KBM-7 (cell line): ENCODE measurements around the gene SLC6A2.

Experiments
- DNase-seq: peaks from one replicate; pipeline ENCODE4 v3.0.0-alpha.2; 2015
- in situ Hi-C: fragments of 300-500 bp; cut with MboI; formaldehyde crosslinking; loops from 2 replicates; pipeline ENCODE4 v1.14.3; 2020; ENCODE audit warnings: low sequenced_read_pairs, low pct_unique_long_range_greater_than_20kb, mixed read lengths

Gene SLC6A2

DNA sequence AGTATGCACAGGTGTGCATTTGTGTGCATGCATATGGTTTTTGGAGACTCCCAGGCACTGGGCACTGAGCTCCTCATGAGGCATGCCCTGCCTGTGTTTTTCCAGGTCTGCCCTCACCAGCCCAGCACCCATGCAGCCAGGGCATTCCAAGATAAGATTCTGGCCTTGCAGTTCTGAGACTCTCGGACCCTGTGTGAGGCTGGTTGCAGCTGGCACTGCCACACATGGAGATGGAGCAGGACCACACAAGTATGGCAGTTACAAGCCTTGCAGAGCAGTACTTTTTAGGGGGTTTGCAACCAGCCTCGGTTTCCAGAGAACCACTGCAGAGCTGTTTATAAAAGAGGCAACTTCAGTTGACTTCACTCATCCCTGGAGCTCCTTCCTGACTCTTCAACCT, 10.2 kb downstream of the SLC6A2 start:
- in situ Hi-C loops = no loop called here
- DNase-seq = no peak

DNA sequence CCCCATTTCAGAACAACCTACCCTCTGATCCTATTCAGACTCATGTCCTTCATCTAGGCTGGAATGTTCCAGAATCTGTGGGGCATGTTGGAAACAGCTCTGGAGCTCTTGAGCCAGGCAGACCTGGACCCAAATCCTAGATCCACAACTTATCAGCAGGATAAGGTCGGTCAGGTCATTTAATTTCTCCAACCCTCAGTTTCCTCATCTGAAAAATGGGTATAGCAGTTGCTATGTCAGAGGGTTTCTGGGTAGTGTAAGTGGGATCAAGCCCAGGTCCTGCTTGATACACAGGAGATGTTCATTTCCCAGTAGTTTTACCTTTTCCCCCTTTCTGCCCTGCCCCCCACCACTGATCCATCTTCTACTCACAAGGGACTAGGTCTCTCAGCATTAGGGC, 12.0 kb downstream of the SLC6A2 start:
- in situ Hi-C loops = no loop called here
- no peak for DNase-seq

DNA sequence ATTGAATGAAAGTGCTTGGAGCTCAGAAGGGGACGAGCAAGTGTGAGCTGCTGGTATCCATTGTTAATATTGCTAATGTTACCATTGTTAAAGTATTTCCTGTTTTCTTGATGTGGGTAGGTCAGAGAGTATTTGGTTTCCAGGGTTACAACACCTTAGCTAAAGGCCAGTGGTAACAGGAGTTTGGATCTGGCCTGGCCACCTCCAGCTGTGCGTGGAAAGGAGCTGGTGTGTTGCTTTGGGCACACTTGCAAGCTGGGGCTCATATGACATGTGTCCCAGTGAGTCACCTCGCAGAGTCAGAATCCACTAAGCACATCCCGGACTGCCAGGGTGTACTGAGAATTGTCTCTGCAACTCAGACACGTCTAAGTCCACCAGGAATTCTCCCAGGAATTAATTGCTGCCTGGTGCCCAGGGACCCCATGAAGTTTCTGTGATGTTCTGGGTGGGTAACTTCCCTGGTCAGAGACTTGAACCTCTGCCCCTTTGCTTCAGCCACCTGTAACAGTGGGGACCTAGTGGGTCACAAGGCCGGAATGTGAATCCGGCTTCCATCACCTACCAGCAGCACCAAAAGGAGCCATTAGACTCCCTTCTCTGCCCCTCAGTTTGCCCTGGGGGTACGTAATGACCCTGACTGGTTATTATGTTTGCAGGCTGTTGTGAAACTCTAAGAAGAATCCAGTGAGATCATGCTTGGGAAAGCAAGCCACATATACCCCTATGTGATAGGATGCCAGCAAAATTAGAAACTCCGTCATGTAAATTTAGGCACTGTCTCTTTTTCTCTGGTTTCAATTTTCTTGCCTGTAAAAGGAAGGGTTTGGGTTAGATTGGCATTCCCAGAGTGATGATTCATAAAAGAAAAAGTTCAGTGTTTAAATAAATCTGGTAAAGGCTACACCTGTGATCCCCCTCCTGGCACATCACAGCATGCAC, 12.8 kb downstream of the SLC6A2 start:
- no peak for DNase-seq
- in situ Hi-C loops = no loop called here

DNA sequence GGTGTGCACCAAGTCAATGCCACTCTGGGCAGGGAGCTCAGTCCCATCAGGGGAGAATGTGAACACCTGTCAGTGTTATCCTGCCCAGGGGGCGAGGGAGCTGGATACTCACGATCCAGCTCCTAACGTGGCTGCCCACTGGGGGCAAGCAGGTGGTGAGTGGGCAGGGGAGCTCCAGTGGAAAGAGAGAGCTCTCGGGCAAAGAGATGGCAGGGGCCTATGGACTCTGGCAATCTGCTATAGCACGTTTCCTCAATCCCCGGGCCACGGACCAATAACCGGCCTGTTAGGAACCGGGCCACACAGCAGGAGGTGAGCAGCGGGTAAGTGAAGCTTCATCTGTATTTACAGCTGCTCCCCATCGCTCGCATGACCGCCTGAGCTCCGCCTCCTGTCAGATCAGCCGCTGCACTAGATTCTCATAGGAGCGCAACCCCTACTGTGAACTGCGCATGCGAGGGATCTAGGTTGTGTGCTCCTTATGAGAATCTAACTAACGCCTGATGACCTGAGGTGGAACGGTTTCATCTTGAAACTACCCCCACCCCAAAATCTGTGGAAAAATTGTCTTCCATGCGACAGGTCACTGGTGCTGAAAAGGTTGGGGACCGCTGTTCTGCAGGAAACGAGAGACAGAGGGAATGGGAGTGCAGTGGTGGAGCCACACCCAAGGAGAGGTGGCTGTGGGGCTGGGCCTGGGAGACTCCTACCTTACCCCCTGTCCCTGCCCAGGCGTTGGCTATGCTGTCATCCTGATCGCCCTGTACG, 15.6 kb downstream of the SLC6A2 start:
- no peak for DNase-seq
- in situ Hi-C loops = no loop called here

DNA sequence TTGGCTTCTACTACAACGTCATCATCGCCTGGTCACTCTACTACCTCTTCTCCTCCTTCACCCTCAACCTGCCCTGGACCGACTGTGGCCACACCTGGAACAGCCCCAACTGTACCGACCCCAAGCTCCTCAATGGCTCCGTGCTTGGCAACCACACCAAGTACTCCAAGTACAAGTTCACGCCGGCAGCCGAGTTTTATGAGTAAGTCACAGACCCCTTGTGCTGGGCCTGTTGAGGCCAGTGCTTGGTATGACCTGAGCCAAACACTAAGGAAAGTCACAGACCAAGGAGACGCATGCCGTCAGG, 16.1 kb downstream of the SLC6A2 start:
- in situ Hi-C loops = no loop called here
- DNase-seq = no peak

DNA sequence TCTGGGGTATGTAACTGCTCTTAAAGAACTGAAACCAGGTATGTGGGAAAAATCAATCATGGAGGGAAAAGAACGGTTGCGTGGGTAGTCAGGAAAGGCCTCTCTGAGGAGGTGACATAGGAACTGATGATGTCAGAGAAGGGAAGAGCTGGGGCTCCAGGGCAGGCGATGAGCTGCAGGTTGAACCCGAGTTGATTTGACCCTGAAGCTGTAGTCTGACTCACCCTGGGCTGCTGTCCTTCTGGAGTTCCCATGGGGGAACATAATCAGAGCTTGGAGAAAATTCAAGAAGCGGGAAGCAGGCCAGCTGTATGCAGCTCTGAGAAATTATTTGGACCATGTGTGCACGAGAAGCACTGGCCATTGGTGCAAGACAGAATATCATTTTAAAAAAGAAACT, 16.7 kb downstream of the SLC6A2 start:
- no peak for DNase-seq
- in situ Hi-C loops = no loop called here

DNA sequence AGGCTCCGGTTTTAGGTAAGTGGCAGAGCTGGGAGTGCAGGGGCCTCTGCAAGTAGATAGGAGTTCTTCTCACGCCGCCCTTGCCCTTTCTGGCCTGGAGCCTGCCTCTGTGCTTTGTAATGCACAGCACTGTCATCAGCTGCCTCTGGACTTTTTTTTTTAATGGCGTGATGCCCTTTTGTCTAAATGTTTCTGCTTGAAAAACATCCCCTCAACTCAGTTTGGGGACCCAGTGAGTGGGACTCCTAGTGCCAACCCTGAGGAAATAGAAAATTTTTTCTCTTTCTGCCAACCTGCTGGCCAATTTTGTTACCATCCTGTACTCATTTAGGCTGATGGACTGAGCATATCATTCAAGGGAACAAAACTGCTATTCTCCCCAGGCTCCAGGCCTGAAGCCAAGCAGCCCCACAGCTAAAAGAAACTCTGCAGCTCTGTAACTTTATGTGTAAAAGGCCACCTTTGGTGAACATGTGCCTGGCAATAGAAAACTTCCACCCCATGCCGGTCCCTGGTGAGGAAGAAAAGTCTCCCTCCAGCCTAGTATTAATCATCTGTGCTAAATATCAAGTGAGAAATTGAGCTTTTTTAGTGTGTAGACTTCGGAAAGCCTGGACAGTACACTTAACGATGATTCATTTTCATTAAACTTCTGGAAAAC, 22.5 kb downstream of the SLC6A2 start:
- DNase-seq = no peak
- in situ Hi-C loops = no loop called here

DNA sequence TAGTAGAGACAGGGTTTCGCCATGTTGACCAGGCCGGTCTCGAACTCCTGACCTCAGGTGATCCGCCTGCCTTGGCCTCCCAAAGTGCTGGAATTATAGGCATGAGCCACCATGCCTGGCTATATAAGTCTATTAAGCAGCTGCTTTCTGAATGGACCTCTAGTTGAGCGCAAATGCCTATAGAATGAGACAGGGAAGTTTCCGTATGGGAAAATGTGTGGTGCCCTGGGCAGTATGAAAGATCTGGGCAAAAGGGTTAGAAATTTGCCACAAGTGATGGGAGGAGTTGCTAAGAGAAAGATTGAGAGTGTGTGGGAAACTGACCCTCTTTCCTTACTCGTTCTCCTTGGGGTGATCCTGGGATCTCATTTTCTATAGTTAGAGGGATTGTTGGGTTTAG, 26.3 kb downstream of the SLC6A2 start:
- in situ Hi-C loops = no loop called here
- DNase-seq = no peak

DNA sequence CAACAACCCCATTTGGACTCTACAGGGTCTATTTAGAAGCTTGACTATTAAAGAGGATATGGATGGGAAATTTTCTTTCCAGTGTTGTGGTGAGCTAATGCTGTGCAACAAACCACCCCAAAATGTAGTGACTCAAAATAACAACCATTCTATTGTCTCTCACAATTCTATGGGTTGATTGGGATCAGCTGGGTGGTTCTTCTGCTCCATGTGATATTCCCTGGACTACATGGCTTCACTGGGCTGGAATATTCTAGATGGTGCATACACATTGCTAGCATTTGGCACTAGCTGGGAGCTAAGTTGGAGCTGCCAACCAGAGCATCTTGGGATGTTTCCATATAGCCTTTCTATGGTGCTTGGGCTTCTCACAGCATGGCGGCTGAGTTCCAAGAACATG, 30.2 kb downstream of the SLC6A2 start:
- no peak for DNase-seq

DNA sequence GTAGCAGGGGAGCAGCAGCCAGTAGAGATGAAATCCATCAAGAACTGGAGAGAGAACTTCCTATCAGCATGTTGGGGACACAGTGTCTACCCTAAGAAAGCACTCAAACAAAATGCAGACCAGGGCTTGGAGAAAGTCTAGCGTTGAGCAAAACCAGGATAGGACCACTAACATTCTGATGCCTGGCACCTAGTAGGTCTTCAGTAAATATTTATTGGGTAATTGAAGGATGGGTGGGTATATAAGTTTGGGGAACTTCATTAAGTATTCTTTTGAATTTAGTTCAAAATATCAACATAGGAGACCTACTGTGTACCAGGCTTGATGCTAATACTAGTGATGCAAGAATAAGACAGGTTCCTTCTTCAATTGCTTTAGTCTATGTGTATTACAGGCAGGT, 30.9 kb downstream of the SLC6A2 start:
- in situ Hi-C loops = no loop called here
- no peak for DNase-seq

More for the DNA sequence above, 30.2 kb downstream of the SLC6A2 start:
- in situ Hi-C loops = no loop called here

DNA sequence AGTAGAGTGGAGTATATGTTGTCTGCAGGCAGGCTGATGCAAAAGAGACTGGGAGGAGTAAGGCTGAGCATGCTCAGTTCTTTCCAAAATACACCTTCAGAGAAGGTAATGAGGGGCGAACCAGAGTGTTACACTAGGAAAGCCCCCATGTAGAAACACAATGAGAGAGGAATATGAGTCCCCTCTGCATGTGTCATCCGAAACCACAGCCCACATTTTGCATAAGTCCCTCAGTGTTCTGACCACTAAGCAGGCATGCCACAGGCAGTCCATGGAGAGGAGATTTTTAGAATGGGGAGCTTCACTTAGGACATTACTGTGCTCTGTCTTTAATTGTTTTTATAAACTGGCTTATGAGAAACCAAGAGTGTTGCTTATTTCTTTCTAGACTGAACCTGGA, 32.0 kb downstream of the SLC6A2 start:
- in situ Hi-C loops = no loop called here
- DNase-seq = no peak

DNA sequence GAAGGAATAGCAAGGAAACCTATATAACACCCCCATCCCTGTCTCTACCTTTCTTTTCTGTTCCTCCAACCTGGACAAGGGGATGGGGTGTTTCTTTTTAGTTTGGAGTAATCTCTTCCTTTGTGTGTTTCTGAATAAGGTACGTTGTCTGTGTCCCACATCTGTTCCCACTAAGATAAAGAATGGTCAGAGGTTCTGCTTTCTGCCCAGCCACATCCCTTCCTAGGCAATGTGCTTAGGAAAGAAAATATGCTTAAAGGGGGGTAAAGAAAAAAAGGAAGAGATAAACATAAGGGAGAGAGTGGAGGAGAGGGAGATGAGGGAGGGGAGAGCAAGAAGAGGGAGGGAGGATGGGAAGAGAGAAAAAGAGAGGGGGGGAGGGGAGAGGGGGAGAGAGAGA, 35.1 kb downstream of the SLC6A2 start:
- in situ Hi-C loops = no loop called here
- no peak for DNase-seq

DNA sequence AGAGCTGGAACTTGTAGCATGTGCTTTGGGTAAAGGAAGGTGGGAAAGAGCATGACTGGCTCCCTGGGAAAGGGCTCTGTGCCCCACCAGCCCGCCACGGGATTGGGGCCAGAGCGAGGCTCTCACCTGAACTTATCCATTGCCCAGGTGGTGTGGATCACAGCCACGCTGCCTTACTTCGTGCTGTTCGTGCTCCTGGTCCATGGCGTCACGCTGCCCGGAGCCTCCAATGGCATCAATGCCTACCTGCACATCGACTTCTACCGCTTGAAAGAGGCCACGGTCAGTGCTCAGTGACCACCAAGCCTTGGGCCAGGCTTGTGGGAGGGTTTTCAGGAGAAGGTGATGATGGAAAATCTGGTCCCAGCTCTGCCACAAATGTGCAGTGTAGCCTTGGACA, 36.0 kb downstream of the SLC6A2 start:
- in situ Hi-C loops = no loop called here
- no peak for DNase-seq

DNA sequence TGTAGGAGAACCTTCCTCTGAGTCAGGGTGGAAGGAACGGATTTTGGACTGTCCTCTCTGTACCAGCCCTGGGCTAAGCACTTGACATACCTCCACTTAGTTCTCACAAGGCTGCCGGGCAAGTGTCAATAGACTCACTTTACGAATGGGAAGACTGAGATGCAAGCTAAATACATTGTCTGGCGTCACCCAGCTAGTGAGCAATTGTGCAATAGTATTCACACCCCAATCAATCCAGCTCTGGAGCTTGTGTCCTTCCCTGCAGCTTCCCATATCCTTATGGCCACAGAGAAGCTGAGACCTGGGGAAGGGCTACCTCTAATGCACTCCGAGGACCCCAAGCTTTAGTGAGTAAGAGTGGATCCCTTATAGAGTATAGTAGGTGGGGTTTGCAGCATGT, 39.8 kb downstream of the SLC6A2 start:
- in situ Hi-C loops = no loop called here
- no peak for DNase-seq

DNA sequence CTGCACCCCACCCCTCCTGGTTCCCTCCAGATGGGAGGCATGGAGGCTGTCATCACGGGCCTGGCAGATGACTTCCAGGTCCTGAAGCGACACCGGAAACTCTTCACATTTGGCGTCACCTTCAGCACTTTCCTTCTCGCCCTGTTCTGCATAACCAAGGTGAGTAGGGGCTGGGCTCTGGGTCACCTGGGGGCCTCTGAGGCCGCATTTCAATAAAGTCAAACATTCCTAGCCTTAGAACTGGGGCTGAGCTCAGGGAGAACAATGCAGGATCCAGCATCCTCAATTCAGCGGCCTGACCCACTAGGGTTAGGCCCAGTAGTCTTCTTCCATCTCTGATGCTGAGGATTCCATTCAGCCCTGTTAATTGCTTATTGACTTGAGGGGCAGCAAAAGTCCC, 42.1 kb downstream of the SLC6A2 start:
- DNase-seq = no peak
- in situ Hi-C loops = no loop called here

DNA sequence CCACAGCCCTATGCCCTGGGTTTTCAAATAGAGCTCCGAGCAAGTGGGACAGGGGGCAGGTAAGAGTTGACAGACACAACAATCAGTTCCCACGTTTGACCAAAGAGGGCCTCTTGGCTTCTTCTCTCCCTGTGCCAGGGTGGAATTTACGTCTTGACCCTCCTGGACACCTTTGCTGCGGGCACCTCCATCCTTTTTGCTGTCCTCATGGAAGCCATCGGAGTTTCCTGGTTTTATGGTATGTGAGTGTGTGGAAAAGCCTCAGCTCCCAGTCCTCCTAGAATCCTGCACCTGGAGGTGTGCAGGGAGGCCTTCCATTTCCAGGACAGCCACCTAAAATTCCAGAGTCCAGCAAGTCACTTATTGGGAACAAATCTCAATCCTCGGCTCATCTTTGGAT, 42.5 kb downstream of the SLC6A2 start:
- no peak for DNase-seq
- in situ Hi-C loops = no loop called here

DNA sequence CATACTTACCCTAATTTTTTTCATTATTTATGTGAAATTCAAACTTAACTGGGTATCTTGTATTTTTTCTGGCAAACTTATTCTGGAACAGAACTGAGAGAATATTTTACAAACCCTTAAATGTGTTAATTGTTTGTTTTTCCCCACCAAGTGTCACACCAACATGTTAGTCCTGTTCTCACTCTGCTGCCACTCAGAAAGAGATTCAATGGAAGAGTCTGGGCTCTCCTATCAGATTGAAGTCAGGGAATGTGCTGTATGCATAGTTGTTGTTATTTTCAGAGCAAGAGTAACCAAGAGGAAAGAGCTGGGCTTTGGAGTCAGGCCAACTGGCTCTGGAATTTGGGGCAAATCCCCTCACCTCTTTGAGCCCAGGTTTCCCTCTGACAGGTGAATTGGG, 43.2 kb downstream of the SLC6A2 start:
- in situ Hi-C loops = no loop called here
- no peak for DNase-seq

DNA sequence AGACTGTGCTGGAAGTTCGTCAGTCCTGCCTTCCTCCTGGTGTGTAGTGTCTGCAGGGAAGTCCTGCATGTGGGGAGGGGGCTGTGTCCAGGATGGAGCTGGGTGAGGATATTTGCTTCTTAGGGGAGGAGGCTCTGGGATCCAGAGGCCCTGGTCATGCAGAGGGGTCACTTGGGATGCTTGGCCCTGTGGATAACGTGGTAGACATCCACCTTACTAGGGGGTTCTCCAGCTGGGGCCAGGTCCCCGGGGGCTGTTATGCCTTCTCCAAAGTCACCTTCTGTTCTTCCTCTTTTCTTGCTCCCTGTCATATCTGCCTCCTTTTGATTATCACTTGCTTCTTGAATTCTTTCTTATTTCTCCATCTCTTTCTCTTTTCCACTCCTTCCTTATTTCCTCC, 43.8 kb downstream of the SLC6A2 start:
- in situ Hi-C loops = loop anchor here (10.0 kb wide), 1 partner anchor 235 kb away; no protein-coding TSS in a partner anchor
- DNase-seq = no peak

DNA sequence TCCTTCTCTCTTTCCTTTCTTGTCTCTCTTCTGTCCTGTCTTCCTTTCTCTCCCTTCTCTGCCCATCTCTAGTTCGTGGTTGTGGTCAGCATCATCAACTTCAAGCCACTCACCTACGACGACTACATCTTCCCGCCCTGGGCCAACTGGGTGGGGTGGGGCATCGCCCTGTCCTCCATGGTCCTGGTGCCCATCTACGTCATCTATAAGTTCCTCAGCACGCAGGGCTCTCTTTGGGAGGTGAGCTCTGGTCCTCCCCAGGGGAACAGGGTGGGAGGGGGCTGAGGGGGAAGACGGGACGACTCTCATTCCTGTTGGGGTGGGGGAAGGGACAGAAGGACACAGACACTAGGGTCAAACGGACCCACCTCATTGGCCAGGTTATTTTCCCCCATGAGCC, 44.3 kb downstream of the SLC6A2 start:
- DNase-seq = no peak
- in situ Hi-C loops = loop anchor here (10.0 kb wide), 1 partner anchor 235 kb away; no protein-coding TSS in a partner anchor

DNA sequence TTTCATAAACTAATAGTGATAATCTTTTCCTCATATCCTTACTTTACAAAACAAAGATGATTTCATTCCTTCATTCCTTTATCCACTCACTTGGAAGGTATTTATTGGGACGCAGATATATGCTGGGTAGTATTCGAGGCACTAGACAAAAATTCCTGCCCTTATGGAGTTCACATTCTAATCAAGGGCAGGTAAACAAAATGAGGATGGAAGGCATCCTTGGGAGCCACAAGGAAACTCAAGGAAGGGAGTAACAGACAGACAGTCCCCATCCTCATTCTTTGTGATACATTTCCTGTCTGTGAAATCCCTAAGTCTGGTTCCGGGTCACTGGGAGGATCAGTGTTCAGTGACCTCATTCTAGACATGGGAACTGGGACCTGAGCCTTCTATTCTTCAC, 45.2 kb downstream of the SLC6A2 start:
- no peak for DNase-seq
- in situ Hi-C loops = loop anchor here (10.0 kb wide), 1 partner anchor 236 kb away; no protein-coding TSS in a partner anchor
